ENCODE measurements around the gene SGCD.

The SGCD gene

DNA sequence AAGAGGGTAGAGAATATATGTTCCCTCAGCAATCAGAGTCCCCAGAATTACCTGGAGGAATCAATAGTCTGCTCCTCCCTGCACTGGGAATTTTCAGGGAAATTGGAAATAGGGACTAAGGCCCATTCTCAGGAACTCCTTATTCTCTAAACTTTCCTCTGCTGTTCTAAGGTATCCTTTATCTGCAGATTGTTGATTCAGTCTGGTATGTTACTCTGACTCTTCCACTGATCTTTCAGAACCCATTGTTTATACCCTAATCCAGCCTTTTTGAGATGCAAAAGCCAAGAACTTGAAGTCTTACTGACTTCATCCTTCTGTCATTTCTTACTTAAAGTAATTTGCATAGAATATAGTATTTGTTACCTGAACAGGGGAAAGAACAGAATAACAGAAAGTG is 379.7 kb downstream of the SGCD start:
- no peak for DNase-seq

DNA sequence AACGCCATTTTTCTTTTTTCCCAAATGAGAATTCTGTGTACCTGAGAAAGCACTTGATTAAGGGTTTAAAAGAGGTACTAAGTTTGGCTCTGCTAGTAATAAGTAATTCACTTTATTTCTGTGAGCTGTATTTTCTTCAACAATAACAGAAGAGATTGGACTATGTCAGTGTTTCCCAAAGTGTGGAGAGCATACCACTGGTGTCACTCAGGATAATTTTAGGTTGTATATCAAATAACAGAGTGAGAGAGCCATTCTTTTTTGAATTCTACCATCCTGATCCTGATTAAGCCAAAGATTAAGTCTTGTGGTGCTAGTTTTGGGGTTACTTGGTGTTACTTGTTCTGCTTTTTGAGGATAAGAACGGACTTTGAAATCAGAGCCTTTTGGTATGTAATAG is 380.8 kb downstream of the SGCD start:
- DNase-seq = no peak

DNA sequence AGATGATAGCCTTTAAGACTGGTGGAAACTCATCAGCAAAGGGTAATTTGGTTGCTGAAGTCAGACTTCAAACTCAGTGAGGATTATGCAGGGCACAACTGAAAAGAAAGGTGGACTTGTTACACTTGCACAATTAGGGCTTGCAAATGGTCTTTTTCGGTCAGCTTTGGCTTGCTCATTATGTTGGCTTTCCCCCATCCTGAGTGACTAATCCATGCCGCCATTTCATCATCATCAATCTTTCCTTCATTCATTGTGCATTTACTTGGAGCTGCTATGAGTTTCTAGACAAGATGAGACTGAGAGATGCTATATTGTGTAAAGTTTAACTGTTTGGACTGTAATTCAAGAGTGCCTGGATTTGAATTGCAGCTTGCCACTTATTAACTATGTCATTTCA is 388.3 kb downstream of the SGCD start:
- DNase-seq = no peak

DNA sequence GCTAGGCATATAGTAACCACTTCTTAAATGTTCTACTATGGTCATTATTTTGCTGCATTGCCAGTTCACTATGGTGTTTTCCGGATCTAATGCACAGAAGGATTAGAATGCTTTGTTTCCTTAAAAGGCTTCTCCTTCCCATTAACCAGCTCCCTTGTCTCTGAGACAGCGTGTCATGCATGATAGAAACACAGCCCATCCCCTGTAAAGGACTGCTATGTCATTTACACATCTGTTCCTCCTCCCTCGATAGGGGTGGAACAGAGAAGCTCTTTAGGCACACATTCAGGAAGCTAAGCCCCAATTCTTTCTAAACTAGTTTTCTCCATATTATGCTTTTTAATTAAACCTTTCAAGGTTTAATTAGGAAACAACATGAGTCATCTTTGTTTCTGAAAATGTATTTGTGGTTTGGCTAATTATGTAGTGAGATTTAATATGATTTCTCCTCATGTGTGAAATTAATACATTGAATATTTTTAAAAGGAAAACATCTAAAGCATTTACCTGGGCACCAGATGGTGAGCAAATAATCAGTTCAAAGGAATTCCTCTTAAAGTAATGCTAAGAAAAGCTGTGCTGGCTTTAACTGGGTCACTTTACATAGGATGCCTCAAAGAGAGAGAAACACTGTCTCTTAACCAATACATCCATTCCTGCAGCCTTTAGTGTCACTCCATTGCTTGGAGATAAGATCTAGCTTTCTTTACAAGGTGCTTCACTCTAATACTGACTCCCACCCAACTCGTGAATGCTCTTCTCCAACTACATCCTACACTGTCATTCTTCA is 389.8 kb downstream of the SGCD start:
- no peak for DNase-seq

DNA sequence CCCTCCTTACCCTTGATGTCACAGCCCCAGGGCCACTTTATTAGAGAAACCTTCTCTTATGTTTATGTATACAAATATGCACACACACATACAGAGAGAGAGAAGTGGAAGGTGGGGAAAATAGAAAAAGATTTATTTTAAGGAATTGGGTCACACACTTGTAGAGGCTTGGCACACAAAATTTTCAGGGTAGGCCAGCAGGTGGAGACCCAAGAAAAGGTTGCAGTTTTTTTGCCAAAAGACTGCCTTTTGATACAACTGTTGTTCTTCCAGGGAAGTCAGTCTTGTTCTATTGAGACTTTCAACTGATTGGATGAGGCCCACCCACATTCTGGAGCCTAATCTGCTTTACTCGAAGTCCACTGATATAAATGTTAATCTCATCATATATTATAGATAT is 392.0 kb downstream of the SGCD start:
- DNase-seq = no peak

DNA sequence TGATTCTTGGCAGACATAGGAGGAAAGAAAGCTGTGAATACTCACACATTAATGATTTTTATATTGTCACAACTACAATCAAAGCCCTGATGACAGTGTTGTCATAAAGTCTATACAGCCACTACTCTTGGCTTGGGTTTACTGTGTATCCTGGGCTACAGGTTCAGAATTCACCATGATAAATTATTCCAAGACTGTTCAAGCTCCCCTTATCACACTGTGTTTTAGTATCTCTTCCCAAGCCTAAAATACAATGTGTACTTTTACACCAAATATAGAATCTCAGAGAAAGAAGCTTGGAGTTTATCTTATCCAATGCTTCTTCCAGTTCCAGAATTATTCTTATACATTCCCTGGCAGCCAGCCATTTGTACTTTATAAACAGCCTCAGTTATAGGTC is 395.4 kb downstream of the SGCD start:
- no peak for DNase-seq

DNA sequence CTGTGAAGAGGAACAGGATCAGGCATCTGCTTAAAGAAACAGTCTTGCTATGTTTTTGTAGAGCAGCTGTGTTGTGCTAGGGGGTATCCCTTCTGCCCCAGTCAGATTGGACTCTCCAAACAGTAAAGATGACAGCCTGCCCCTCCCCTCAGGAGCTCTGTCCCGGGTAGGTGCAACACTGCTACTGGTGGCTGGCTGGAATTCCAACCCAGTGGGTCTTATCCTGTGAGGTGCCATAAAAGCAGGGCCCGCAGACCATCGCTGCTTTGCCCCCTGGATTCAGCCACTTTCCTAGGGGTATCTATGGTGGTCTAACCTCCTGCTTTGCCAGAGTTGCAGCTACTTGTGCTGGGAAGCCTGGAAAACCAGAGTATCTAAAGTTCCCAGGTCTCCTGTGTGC is 408.5 kb downstream of the SGCD start:
- no peak for DNase-seq

DNA sequence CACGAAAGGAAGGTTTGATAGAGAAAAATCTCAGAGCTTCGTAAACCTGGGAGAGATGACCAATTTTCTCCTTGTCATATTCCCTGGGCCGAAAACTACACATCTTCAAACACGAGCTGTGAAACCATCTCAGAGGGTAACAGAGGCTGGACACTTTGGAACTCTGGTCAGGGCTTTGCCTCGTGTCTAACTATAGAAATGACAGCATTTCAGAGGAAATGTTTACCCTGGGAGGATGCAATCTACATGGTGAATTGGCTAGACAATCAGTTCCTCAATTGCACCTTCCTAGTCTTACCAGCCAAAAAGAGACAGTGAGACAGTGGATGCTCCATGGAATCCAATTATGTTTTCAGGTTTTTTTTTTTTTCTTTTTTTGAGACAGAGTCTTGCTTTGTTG is 414.6 kb downstream of the SGCD start:
- no peak for DNase-seq

DNA sequence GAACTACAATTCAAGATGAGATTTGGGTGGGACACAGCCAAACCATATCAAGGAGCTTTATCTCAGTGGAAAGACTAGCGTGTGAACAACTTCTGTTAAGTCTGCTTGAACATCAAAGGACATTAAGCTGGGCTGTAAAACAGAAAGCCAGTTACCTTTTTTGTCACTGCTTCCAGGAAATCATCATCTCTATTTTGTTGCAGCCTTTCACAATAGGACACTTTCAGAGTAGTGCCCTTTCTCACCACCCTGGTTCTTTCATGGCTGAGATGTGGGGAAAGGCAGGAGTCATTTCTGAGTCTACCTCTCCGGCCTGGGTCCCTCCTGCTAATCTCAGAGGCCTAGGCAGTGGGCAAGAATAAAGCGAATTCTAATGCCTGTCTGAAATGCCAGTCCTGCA is 426.9 kb downstream of the SGCD start:
- DNase-seq = no peak

DNA sequence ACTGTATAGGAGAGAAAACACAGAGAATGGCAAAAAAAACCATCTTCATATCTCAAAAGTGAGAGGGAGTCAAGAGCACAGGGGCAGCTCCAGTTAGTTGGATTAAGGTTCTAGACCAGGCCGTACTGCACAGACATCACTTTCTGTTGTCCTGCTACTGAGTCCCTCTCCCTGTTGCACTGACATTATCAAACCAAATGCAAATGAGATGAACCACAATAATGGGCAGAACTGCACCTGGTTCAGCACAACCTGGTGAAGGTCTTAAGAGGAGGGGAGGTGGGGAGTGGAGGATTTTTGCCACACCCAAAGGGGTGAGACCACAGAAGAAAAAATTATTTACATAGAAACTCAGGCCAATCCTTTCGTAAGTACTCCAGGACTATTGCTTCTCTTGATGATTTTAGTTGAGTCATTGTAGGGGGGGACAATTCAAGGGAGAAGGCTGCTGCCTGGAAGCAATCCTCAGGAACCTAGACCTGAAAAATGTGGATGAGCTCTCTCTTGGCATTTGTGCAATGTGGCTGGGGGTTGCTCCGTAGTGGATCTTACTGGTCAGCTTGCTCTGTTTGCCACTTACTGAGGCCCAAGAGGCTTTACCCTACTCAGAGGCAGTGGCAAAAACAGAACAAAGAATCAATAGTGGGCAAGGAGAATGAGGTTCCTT is 428.6 kb downstream of the SGCD start:
- DNase-seq = no peak

DNA sequence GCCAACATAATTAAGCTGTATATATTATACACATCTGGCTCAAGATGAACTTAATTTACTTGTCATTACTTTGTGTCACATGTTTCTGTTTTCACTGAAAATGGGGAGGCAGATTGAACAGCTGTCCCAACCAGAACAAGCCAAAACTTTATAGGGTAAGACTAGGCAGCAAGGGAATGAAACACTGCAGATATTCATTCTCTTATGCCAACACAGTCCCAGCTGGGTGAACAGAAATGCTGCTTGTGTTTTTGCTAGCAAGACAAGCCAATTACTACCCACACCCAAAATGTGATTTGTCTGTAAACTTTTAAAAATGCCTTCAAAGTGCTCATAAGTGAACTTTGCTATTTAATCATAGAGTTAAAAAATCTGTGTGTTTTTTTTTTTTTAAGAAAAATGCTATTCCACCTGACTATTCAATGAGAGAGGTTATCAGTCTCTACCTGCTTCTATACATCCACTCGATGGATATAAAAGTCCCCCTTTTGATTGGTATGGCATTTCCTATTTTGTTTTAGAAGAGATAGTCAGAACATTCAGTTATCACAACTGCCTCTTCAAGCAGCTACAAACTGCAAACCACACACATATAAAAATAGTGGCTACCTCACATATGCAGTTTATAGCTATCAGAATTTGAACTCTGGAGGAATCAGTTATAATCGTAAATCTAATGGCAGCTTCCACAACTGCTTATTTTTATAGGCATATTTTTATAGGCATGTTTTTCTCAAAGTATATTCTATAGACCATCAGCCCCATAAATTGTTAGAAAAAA is 431.2 kb downstream of the SGCD start:
- DNase-seq = no peak

DNA sequence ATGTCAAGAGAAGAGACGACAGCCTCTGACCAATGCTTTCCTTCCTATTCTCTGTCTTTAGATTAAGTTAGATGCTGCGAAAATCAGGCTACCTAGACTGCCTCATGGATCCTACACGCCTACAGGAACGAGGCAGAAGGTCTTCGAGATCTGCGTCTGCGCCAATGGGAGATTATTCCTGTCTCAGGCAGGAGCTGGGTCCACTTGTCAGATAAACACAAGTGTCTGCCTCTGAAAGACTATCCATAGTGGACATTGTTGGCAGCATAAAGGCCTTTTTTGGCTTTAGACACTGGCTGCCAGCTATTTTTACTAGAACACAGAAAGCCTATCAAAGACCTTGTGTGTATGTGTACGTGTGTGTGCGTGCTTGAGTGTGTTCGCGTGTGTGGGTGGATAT is 432.2 kb downstream of the SGCD start:
- DNase-seq = no peak

DNA sequence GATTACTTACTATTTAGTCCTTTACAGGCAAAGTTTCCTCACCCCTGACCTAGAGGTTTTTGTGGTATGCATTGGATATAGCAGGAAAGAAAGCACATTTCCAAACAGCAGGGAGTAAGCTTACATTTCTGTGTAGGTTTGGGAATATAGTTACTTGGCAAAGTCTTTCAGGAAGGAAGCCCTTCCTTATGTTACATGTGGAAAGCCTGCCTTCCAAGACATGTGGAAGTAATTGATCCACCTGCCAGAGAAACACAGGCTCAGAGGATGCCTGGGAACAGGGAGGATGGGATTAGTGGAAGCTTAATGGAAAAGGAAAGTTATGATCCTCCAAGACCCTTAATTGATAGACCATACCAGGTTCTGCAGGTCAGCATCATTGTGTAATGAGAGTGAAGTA is 435.8 kb downstream of the SGCD start:
- no peak for DNase-seq

DNA sequence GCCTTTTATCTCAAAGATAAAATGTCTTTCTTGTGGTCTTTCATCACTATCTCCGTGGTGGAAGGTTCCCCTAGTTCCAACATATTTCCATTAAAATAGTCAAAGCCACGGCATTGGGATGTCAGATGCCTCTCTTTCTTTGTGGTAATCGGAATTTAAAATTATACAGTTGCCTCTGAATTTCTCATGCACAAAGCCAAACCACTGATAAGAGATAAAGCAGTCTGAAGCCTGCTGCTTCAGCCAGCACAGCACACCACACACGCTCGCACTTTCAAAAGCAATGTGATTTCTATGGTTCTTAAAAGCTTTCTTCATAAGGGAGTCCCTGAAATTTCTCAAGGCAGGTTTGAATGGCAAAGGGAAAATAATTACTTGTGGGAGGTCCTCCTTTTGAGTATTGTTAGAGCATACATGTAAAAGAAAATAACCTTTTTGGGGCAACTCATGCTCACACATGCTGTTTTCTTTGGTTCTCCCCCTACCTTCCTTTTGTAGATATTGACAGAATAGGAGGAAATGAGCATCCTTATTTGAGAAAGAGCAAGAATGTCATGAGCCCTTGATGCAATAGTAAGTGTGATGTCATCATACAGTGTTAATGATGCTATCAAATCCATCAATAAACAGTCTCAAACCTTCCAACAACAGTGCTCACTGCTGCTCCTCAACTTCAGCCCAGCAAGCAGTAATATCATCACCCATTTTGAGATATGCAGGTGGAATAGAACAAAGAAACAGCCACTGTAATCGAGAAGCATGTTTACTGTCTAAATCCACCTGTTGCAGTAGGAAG is 437.4 kb downstream of the SGCD start:
- DNase-seq = no peak

DNA sequence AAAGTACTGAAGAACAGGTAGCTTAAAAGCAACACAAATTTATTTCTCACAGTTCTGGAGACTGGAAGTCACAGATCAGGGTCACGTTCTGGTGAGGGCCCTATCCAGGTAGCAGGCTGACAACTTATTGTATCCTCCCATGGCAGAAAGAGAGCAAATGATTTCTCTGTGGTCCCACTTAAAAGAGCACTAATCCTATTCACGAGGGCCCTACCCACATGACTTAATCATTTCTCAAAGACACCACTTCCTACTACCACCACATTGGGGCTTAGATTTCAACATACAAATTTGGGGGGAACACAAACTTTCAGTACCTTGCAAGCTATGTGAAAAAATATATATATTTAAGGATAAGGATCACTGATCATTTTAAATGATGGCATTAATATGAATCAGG is 447.3 kb downstream of the SGCD start:
- DNase-seq = no peak

DNA sequence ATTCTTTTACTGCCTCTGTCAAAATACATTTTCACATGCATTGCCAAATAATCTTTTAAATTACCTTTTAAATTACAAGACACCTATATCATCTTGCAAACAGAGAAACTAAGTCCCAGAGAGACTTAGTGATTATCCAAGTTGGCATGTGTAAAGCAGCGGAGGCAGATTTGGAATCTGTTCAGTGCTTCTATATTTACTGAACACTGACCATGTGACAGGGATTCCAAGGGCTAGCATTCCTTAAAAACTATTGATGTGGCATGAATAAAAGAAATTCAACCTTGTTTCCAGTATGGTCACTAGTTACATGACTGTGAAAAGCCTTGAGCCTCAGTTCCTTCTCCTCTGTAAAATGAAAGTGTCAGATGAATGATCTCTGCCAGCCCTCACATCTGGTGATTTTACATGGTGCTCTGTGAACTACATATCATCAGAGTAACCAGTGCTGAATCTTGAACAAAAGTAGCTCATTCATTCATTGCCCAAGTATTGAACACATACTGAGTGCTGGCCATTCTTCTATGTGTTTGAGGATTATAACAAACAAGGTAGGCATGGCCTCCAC is 451.3 kb downstream of the SGCD start:
- DNase-seq = no peak

DNA sequence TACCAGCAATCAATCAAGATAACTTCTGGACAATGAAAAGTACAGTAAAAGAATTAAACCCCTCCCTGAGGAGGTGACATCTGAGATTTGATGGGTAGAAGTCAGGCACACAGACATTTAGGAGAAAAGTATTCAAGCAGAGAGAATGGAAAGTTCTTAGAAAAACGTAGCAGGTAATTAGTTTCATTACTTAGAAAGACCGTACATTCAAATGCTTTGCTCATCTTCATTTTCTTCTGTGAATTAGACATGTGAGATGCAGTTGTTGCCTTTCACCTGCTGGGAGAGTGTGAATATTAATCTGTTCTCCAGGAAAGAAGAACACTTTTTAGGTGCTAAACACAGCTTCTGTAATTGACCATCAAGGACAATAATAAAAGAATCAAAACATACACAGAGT is 451.8 kb downstream of the SGCD start:
- DNase-seq = no peak

DNA sequence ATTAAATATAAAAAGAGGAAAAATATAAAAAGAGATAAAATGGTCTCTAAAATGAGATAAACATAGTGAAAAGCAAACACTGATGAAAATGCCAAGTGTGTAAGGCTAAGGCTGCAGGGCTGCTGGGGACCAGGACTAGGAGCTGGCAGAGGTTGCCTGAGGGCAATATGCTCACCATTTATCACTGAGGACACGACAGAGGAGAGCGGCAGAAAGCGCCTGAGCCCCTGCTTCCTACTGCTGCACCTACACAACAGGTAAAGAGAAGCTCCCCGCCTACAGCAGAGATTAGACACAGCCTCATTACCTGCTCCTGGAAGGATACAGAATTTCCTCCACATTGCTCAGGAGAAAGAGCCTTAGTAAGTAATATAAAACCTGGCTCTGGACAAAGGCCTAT is 452.5 kb downstream of the SGCD start:
- no peak for DNase-seq

DNA sequence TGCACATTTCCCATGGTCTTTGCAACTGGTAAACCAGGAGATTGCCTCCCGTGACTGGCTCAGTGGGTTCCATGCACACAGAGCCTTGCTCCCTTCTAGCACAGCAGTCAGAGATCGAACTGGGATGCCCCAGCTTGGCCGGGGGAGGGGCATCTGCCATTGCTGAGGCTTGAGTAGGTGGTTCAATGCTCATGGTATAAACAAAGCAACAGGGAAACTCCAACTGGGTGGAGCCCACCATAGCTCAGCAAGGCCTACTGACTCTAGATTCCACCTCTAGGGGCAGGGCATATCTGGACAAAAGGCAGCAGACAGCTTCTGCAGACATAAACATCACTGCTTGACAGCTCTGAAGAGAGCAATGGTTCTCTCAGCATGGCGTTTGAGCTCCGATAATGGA is 456.1 kb downstream of the SGCD start:
- no peak for DNase-seq

DNA sequence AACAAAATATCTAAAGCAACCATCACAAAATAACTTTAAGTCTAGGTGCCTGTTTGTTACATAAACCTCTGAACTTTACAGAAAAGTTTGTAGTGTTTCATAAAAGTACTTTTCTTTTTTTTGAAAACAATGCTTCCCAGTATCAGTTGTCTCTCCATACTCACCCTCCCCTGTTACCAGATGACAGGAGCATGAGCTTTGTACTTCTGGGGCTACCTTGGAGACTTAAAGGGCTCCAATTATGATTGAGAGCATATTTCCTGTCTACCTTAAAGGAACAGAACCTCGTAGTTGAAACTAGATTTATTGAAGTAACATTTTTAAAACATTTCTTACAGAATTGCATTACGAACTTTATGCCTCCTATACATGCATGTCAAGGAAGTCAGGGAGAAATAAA is 467.7 kb downstream of the SGCD start:
- DNase-seq = no peak

DNA sequence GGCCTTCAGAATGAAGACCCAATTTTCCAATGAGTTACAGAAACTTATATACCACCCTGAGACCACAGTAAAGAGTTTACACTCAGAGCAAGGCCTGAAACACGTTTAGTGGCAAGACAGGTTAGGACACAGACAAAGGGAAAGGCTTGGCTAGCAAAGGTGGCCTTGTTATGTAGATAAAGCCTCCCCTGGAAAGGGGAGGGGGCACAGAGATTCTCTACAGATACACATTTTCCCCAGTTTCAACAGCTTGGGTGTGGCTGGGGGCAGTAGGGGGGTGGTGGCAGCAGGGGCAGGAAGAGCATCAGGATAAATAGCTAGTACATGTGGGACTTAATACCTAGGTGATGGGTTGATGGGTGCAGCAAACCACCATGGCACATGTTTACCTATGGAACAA is 471.2 kb downstream of the SGCD start:
- no peak for DNase-seq

DNA sequence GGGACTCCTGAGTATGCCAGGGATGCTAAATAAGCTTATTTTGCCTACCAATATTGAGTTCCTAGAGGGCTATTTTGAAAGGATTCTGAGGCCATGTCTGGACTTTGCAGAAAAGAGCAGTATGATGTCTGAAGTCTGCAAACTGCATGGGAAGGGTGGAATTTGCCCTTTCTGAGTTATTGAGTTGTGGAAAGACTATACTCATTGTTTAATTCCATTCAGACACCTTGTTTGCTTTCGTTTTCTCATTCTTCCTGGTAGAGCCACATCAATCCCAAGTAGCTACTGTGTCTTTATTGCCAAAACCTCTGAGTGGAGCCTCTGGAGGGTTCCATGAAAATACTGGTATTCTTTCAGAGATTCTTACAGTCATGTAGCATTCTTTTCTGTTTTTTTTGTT is 472.2 kb downstream of the SGCD start:
- no peak for DNase-seq

DNA sequence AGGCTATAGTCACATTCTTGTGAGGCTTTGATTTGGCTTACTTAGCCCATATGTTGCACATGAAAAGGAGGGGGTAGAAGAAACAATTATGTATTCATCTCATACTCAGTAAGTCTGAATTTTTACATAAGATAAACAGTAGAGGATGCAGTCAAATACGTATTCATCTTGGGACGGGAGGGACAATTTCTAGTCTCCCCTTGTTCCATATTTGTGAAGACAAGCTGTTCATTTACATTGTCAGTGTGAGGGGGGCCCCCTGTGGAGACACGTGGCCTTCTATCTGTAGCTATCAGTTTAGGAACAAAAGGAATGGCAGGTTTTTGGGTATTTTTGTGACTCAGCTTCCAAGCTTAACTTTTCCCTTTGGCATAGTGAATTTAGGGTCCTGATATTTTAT is 474.0 kb downstream of the SGCD start:
- no peak for DNase-seq

All from NCI-H1105 treated with DMSO at 0.1 percent for 48 hours (cell line).